ENCODE measurements around the gene LRBA.

DNA sequence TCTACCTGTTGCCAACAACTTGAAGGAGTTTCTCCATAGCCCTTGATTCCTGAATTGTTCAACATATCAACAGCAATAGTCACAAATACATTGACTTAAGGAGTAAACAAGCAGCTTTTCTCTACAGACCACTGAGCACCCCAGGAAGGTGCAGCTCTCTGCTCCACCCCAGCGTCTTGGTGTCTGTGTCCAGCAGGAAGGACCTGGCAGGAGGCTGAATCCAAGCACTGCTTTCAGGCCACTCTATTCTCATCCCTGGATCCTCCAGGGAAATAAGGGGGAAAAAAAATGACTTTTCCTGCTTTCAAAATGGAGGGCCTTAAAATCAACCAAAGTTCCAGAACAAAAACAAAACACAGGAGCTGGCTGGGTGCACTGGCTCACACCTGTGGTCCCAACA is 593.5 kb downstream of the LRBA start:
- TF ChIP-seq, protein P1, sequence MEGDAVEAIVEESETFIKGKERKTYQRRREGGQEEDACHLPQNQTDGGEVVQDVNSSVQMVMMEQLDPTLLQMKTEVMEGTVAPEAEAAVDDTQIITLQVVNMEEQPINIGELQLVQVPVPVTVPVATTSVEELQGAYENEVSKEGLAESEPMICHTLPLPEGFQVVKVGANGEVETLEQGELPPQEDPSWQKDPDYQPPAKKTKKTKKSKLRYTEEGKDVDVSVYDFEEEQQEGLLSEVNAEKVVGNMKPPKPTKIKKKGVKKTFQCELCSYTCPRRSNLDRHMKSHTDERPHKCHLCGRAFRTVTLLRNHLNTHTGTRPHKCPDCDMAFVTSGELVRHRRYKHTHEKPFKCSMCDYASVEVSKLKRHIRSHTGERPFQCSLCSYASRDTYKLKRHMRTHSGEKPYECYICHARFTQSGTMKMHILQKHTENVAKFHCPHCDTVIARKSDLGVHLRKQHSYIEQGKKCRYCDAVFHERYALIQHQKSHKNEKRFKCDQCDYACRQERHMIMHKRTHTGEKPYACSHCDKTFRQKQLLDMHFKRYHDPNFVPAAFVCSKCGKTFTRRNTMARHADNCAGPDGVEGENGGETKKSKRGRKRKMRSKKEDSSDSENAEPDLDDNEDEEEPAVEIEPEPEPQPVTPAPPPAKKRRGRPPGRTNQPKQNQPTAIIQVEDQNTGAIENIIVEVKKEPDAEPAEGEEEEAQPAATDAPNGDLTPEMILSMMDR (IDR thresholded peaks at IDR 0.05; ENCODE audit: extremely low read depth in 1 of 2, insufficient read depth in 1 of 2, low read depth in 1 of 2, low read length in 2 of 2) = no peak
- TF ChIP-seq EZH2 (IDR thresholded peaks at IDR 0.05; ENCODE audit: borderline replicate concordance, low read depth, low read length, severe bottlenecking) = no peak
